A673 (cell line): ENCODE measurements around the gene AMMECR1. TPM values are rescaled to one million over a fixed set of nuclear protein-coding genes. Genes with fewer than 3 reads are reported as not detected.
A peak's percentile ranks its signal among the peaks of the same experiment; 100 is the strongest.

ENCODE experiments used
- BruUV-seq: library from RNA; stranded (reverse); fragments of 400-500 nt; replicated peaks from 2 replicates; lab custom pipeline; 2021; lab: Mats Ljungman, UMichigan
- CTCF ChIA-PET: fragments of 300-600 bp; sonication (Branson Sonifier 250); formaldehyde crosslinking; loops from one replicate; lab custom pipeline; 2022; ENCODE audit warnings: antibody characterized with exemption; lab: Charles Lee
- POLR2A ChIA-PET: fragments of 300-600 bp; sonication (Branson Sonifier 250); formaldehyde crosslinking; loops from one replicate; lab custom pipeline; 2022; ENCODE audit warnings: antibody characterized with exemption; ENCODE audit not compliant: low non-redundant PET; lab: Charles Lee
- DNase-seq: peaks from one replicate; pipeline ENCODE4 v3.0.0-alpha.2; 2015; ENCODE audit warnings: low spot score
- H3K27ac ChIP-seq: fragments of 200-600 bp; sonication (generic); 2 replicates; pipeline ENCODE4 v1.5.1; 2016; ENCODE audit warnings: mixed run types, low read depth, mild to moderate bottlenecking, mixed read lengths, antibody characterized with exemption, low read length; ENCODE audit not compliant: poor library complexity, severe bottlenecking
- H3K27me3 ChIP-seq: fragments of 200-600 bp; sonication (generic); replicated peaks from 2 replicates; pipeline ENCODE4 v1.6.1; 2017; ENCODE audit warnings: mixed run types, low read depth, mild to moderate bottlenecking, mixed read lengths, antibody characterized with exemption, low read length; ENCODE audit not compliant: insufficient read depth, poor library complexity
- H3K36me3 ChIP-seq: fragments of 200-600 bp; sonication (generic); 2 replicates; pipeline ENCODE4 v1.6.1; 2016; ENCODE audit warnings: mixed run types, mild to moderate bottlenecking, mixed read lengths, antibody characterized with exemption, low read length; ENCODE audit not compliant: insufficient read depth, poor library complexity, severe bottlenecking
- H3K4me1 ChIP-seq: fragments of 200-600 bp; sonication (generic); 2 replicates; pipeline ENCODE4 v1.6.1; 2017; ENCODE audit warnings: mixed run types, mild to moderate bottlenecking, mixed read lengths, antibody characterized with exemption, low read length; ENCODE audit not compliant: insufficient read depth, poor library complexity, severe bottlenecking
- H3K4me3 ChIP-seq: fragments of 200-600 bp; sonication (generic); 2 replicates; pipeline ENCODE4 v1.5.1; 2016; ENCODE audit warnings: low read depth, mixed run types, mild to moderate bottlenecking, mixed read lengths, low read length; ENCODE audit not compliant: poor library complexity, severe bottlenecking
- H3K9me3 ChIP-seq: fragments of 200-600 bp; sonication (generic); 2 replicates; pipeline ENCODE4 v1.6.1; 2016; ENCODE audit warnings: mixed run types, low read depth, mild to moderate bottlenecking, mixed read lengths, antibody characterized with exemption, low read length; ENCODE audit not compliant: poor library complexity, severe bottlenecking
- EZH2 ChIP-seq: fragments of 200-600 bp; sonication (generic); IDR thresholded peaks from 2 replicates; pipeline ENCODE4 v1.6.1; 2017; ENCODE audit warnings: borderline replicate concordance, low read depth, mild to moderate bottlenecking, mixed read lengths, antibody characterized with exemption, low read length; ENCODE audit not compliant: poor library complexity, severe bottlenecking
- intact Hi-C: fragments of 100-400 bp; cut with micrococcal nuclease; formaldehyde crosslinking; loops from one replicate; pipeline ENCODE4 v1.10.0; 2022; ENCODE audit not compliant: unreplicated experiment
- total RNA-seq: library from RNA; stranded (reverse); gene quantifications from 2 replicates; pipeline ENCODE4 v1.2.3, GENCODE V29; 2021
- TF ChIP-seq, protein P1 (sequence below): fragments of 300-800, 200-600 bp; sonication (generic); conservative IDR thresholded peaks from 2 replicates; pipeline ENCODE4 v1.5.1; 2017; ENCODE audit warnings: low read depth, mild to moderate bottlenecking, antibody characterized with exemption, low read length, moderate library complexity, mixed read lengths

Gene AMMECR1
- total RNA-seq, 1 experiment from 2014 or later: 13.0 TPM

DNA sequence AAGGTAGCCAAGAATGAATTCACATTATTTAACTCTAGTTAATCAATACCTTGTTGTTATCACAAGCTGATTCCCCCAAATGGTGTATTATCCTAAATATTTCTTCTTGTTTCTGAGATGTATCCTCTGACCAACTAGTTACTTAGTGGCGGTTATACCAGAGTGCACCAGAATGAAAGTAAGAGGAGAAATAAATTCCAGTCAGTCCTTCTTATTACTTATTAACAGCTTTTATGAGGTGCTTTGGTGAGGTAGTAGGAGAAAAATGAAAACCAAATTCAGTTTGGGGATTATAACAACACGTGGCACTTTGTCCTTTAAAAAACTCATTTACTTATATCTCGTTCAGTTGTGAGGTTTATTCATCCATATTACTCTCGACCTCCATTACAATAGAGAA is 101.9 kb downstream of the AMMECR1 start:
- POLR2A ChIA-PET: no interaction called here
- no peaks in the 10 kb centered on the region for H3K27me3 ChIP-seq
- H3K9me3 ChIP-seq: no peaks in the 10 kb centered on the region
- intact Hi-C loops: no loop called here
- CTCF ChIA-PET: no interaction called here
- TF ChIP-seq EZH2: no peak
- TF ChIP-seq, protein P1, sequence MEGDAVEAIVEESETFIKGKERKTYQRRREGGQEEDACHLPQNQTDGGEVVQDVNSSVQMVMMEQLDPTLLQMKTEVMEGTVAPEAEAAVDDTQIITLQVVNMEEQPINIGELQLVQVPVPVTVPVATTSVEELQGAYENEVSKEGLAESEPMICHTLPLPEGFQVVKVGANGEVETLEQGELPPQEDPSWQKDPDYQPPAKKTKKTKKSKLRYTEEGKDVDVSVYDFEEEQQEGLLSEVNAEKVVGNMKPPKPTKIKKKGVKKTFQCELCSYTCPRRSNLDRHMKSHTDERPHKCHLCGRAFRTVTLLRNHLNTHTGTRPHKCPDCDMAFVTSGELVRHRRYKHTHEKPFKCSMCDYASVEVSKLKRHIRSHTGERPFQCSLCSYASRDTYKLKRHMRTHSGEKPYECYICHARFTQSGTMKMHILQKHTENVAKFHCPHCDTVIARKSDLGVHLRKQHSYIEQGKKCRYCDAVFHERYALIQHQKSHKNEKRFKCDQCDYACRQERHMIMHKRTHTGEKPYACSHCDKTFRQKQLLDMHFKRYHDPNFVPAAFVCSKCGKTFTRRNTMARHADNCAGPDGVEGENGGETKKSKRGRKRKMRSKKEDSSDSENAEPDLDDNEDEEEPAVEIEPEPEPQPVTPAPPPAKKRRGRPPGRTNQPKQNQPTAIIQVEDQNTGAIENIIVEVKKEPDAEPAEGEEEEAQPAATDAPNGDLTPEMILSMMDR: no peak
- peaks cover 51% of the 10 kb centered on the region for H3K4me1 ChIP-seq
- H3K36me3 ChIP-seq: no peaks in the 10 kb centered on the region
- DNase-seq: no peak
- no TSS peak for BruUV-seq
- no peak overlapping the region for H3K4me3 ChIP-seq
- H3K27ac ChIP-seq: peak overlapping the region; percentile 50

DNA sequence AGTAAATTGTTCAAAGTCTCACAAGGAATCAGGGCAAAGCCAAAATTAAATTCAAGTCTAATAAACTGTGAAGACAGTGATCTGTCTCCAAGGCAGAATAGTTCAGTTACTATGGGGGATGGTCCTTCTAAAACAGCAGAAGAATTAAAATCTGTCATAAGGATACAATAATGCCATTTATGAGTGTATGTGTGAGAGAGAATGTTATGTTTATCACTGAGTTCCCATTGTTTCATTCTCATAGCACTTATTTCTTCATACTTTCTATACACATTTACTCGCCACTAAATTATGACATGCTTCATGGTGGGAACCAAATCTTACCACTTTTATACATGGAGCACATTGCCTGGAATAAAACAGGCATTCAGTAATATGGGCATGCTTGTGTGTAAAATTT is 102.5 kb downstream of the AMMECR1 start:
- POLR2A ChIA-PET: no interaction called here
- no peaks in the 10 kb centered on the region for H3K9me3 ChIP-seq
- no peak for TF ChIP-seq EZH2
- TF ChIP-seq, protein P1: no peak
- no peak for DNase-seq
- no peak overlapping the region for H3K27ac ChIP-seq
- intact Hi-C loops: no loop called here
- no peaks in the 10 kb centered on the region for H3K27me3 ChIP-seq
- BruUV-seq: no TSS peak
- CTCF ChIA-PET: no interaction called here
- H3K4me3 ChIP-seq: no peak overlapping the region
- no peaks in the 10 kb centered on the region for H3K36me3 ChIP-seq
- H3K4me1 ChIP-seq: peaks cover 48% of the 10 kb centered on the region

DNA sequence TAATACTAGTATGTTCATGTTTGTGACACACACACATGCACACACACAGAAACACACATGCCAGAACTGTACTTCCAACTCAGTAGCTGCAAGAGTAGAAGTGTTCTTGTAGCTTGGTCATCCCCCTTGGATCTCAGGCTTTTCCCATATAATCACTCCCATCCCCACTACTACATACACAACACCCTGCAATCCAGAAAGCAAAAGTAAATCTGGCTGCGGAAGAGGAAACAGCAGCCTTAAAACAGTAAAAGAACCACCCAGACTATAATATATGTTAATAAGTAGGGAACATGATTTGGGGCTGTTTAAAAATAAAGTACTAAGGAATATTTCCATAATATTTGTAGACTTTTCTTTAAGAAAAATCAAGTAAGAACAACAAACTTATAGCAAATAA is 103.2 kb downstream of the AMMECR1 start:
- intact Hi-C loops: no loop called here
- ChIA-PET CTCF (no interaction called here), POLR2A (no interaction called here)
- Histone ChIP-seq H3K36me3 (no peaks in the 10 kb centered on the region), H3K27me3 (no peaks in the 10 kb centered on the region), H3K4me3 (no peak overlapping the region), H3K27ac (no peak overlapping the region), H3K9me3 (no peaks in the 10 kb centered on the region), H3K4me1 (peaks cover 51% of the 10 kb centered on the region)
- BruUV-seq: no TSS peak
- TF ChIP-seq EZH2: no peak
- TF ChIP-seq, protein P1: no peak
- DNase-seq: no peak
